Measurements from ENCODE around the gene ZFAND6. TPM values are rescaled to one million over a fixed set of nuclear protein-coding genes. Genes with fewer than 3 reads are reported as not detected.

The ZFAND6 gene
- total RNA-seq, 1 experiment from 2014 or later: 89.7 TPM

DNA sequence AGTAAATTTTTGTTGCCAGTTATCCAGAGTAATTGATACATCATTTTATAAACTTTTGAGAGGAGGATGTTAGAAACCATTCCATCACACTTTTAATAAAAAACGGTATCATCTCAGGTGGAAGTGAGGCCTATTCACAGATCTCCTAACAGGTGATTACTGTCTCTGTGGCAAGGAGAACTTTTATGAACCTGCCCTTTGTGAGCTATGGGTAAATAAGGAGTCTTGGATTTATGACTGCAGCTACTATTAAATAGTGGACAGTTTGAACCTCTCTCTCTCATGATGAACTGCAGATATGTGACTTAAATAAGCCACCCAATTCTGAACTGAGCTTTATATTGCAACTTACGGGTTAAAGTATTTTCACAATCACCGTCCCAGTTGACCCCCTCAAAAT, 45.7 kb downstream of the ZFAND6 start:
- Mint-ChIP-seq H3K27me3 (ENCODE audit: low read depth) (no peaks in the 10 kb centered on the region), H3K9me3 (no peaks in the 10 kb centered on the region), H3K36me3 (ENCODE audit: insufficient read depth in 1 of 3, low read depth in 3 of 3) (peaks cover 0 to 3% (median 0%) of the 10 kb centered on the region in 3 experiments; a peak in 1 of 7 replicates), H3K4me1 (peaks cover 6 to 9% of the 10 kb centered on the region in 2 experiments), H3K27ac (no peak overlapping the region), H3K4me3 (no peak overlapping the region)
- Histone ChIP-seq H2BK15ac (ENCODE audit: low read depth, low read length) (no peak overlapping the region), H2BK20ac (ENCODE audit: low read depth, low read length, poor library complexity, severe bottlenecking) (no peak overlapping the region), H3K56ac (ENCODE audit: insufficient read length, low read depth, low read length) (no peak overlapping the region), H2AK5ac (ENCODE audit: insufficient read length, low read length) (no peak overlapping the region), H4K20me1 (ENCODE audit: control insufficient read depth, insufficient read depth, insufficient read length) (no peaks in the 10 kb centered on the region), H3K4me2 (ENCODE audit: insufficient read depth, insufficient read length, low read length) (no peak overlapping the region), H2BK120ac (ENCODE audit: low read depth, low read length, poor library complexity, severe bottlenecking) (no peak overlapping the region), H3K9ac (ENCODE audit: extremely low read depth, insufficient read length, low read length) (no peak overlapping the region), H3K4ac (ENCODE audit: low read depth, low read length) (no peak overlapping the region), H3K27me3 (ENCODE audit: insufficient read depth, low read length) (no peaks in the 10 kb centered on the region), H3K18ac (ENCODE audit: insufficient read length, low read depth, low read length) (no peak overlapping the region), H3K23me2 (ENCODE audit: insufficient read length, low read depth, low read length, poor library complexity, severe bottlenecking) (no peaks in the 10 kb centered on the region), H3T11ph (ENCODE audit: low read length) (no peak overlapping the region), H2BK12ac (ENCODE audit: insufficient read length, low read depth, low read length) (no peak overlapping the region), H4K91ac (ENCODE audit: insufficient read length, low read depth, low read length) (no peak overlapping the region), H3K27ac (ENCODE audit: insufficient read length, low read depth, low read length) (no peak overlapping the region), H3K4me1 (ENCODE audit: insufficient read depth, low read length) (no peaks in the 10 kb centered on the region), H3K79me2 (ENCODE audit: insufficient read depth, low read length) (peaks cover 7% of the 10 kb centered on the region; the same call in 1 of the 2 replicates), H3K14ac (ENCODE audit: insufficient read depth, low read length) (no peak overlapping the region), H3K9me3 (ENCODE audit: control insufficient read depth, low read depth, low read length) (no peaks in the 10 kb centered on the region), H3K23ac (ENCODE audit: insufficient read length, low read depth, low read length) (no peak overlapping the region), H3K79me1 (ENCODE audit: insufficient read depth, low read depth, low read length, poor library complexity, severe bottlenecking) (peaks cover 5% of the 10 kb centered on the region), H2AFZ (ENCODE audit: low read length) (no peak overlapping the region), H4K8ac (replicated peaks; ENCODE audit: insufficient read length, low read depth, low read length) (no peak overlapping the region), H2BK5ac (ENCODE audit: insufficient read length, low read length) (no peak overlapping the region), H4K5ac (ENCODE audit: insufficient read length, low read depth, low read length) (no peak overlapping the region)
- DNase-seq: no peak
- TF ChIP-seq, protein P1, sequence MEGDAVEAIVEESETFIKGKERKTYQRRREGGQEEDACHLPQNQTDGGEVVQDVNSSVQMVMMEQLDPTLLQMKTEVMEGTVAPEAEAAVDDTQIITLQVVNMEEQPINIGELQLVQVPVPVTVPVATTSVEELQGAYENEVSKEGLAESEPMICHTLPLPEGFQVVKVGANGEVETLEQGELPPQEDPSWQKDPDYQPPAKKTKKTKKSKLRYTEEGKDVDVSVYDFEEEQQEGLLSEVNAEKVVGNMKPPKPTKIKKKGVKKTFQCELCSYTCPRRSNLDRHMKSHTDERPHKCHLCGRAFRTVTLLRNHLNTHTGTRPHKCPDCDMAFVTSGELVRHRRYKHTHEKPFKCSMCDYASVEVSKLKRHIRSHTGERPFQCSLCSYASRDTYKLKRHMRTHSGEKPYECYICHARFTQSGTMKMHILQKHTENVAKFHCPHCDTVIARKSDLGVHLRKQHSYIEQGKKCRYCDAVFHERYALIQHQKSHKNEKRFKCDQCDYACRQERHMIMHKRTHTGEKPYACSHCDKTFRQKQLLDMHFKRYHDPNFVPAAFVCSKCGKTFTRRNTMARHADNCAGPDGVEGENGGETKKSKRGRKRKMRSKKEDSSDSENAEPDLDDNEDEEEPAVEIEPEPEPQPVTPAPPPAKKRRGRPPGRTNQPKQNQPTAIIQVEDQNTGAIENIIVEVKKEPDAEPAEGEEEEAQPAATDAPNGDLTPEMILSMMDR (conservative IDR thresholded peaks at IDR 0.05): no peak
- no CpG with 5 or more reads among the region's 3 CpGs for WGBS (ENCODE audit: extremely low coverage, insufficient read length, low lambda C conversion rate)

Measured in H9 (cell line).